ENCODE data around the gene BATF. TPM values are rescaled to one million over a fixed set of nuclear protein-coding genes. Genes with fewer than 3 reads are reported as not detected.

Gene BATF
- polyA plus RNA-seq, 1 donor from 2014 or later: not detected

GRCh38 chr14:75497701-75498100, 24.6 kb upstream of the BATF start:
- H3K27ac ChIP-seq (ENCODE audit: low read length): no peak overlapping the region
- H3F3A ChIP-seq (ENCODE audit: insufficient read depth, low read length, poor library complexity, severe bottlenecking): no peaks in the 10 kb centered on the region
- no peaks in the 10 kb centered on the region for H3K27me3 ChIP-seq (ENCODE audit: insufficient read depth, low read depth, low read length)
- no peak overlapping the region for H3K4me3 ChIP-seq (ENCODE audit: low read length)
- no peak for TF ChIP-seq RAD21 (conservative IDR thresholded peaks at IDR 0.05)
- TF ChIP-seq EZH2 (IDR thresholded peaks at IDR 0.05; ENCODE audit: borderline replicate concordance, insufficient read depth, low read length, poor library complexity, severe bottlenecking): no peak
- no peak for TF ChIP-seq POLR2AphosphoS5 (IDR thresholded peaks at IDR 0.05)
- TF ChIP-seq SMC3 (conservative IDR thresholded peaks at IDR 0.05; ENCODE audit: poor library complexity): no peak
- no peak for TF ChIP-seq EP300 (conservative IDR thresholded peaks at IDR 0.05; ENCODE audit: poor library complexity, severe bottlenecking)
- TF ChIP-seq REST (IDR thresholded peaks at IDR 0.05; ENCODE audit: borderline replicate concordance): no peak
- TF ChIP-seq CTCF (IDR thresholded peaks at IDR 0.05; ENCODE audit: poor library complexity, severe bottlenecking): no peak
- TF ChIP-seq TAF1 (IDR thresholded peaks at IDR 0.05; ENCODE audit: low read depth): no peak
- TF ChIP-seq MXI1 (conservative IDR thresholded peaks at IDR 0.05; ENCODE audit: poor library complexity, severe bottlenecking): no peak
- no peaks in the 10 kb centered on the region for H3K9me3 ChIP-seq (ENCODE audit: low read length)
- no peaks in the 10 kb centered on the region for H3K36me3 ChIP-seq (ENCODE audit: insufficient read depth, low read length)
- H4K20me1 ChIP-seq (ENCODE audit: insufficient read depth): no peaks in the 10 kb centered on the region
- H2AFZ ChIP-seq (ENCODE audit: low read depth, low read length): no peak overlapping the region
- no peak overlapping the region for H3K4me2 ChIP-seq (ENCODE audit: low read length)
- no peak overlapping the region for H3K9ac ChIP-seq (ENCODE audit: low read length)
- no peaks in the 10 kb centered on the region for H3K9me2 ChIP-seq (ENCODE audit: insufficient read depth, low read length)
- H3K79me2 ChIP-seq (replicated peaks; ENCODE audit: insufficient read depth, low read length): no peaks in the 10 kb centered on the region

GRCh38 chr14:75499084-75499875, 23.0 kb upstream of the BATF start:
- Histone ChIP-seq H3K9me3 (ENCODE audit: low read length) (no peaks in the 10 kb centered on the region), H3K36me3 (ENCODE audit: insufficient read depth, low read length) (no peaks in the 10 kb centered on the region), H3K27ac (ENCODE audit: low read length) (no peak overlapping the region), H3K4me3 (ENCODE audit: low read length) (no peak overlapping the region), H3K4me2 (ENCODE audit: low read length) (no peak overlapping the region), H3K9me2 (ENCODE audit: insufficient read depth, low read length) (no peaks in the 10 kb centered on the region), H3F3A (ENCODE audit: insufficient read depth, low read length, poor library complexity, severe bottlenecking) (no peaks in the 10 kb centered on the region), H3K9ac (ENCODE audit: low read length) (no peak overlapping the region), H3K79me2 (replicated peaks; ENCODE audit: insufficient read depth, low read length) (no peaks in the 10 kb centered on the region), H2AFZ (ENCODE audit: low read depth, low read length) (no peak overlapping the region), H3K27me3 (ENCODE audit: insufficient read depth, low read depth, low read length) (no peaks in the 10 kb centered on the region), H4K20me1 (ENCODE audit: insufficient read depth) (no peaks in the 10 kb centered on the region)
- TF ChIP-seq MXI1 (conservative IDR thresholded peaks at IDR 0.05; ENCODE audit: poor library complexity, severe bottlenecking) (no peak), EP300 (conservative IDR thresholded peaks at IDR 0.05; ENCODE audit: poor library complexity, severe bottlenecking) (no peak), POLR2AphosphoS5 (IDR thresholded peaks at IDR 0.05) (no peak), EZH2 (IDR thresholded peaks at IDR 0.05; ENCODE audit: borderline replicate concordance, insufficient read depth, low read length, poor library complexity, severe bottlenecking) (no peak), RAD21 (conservative IDR thresholded peaks at IDR 0.05) (no peak), REST (IDR thresholded peaks at IDR 0.05; ENCODE audit: borderline replicate concordance) (no peak), SMC3 (conservative IDR thresholded peaks at IDR 0.05; ENCODE audit: poor library complexity) (no peak), CTCF (IDR thresholded peaks at IDR 0.05; ENCODE audit: poor library complexity, severe bottlenecking) (no peak), TAF1 (IDR thresholded peaks at IDR 0.05; ENCODE audit: low read depth) (no peak)
